ENCODE measurements around the gene SMC4.
A peak's percentile ranks its signal among the peaks of the same experiment; 100 is the strongest.

SMC4 gene

DNA sequence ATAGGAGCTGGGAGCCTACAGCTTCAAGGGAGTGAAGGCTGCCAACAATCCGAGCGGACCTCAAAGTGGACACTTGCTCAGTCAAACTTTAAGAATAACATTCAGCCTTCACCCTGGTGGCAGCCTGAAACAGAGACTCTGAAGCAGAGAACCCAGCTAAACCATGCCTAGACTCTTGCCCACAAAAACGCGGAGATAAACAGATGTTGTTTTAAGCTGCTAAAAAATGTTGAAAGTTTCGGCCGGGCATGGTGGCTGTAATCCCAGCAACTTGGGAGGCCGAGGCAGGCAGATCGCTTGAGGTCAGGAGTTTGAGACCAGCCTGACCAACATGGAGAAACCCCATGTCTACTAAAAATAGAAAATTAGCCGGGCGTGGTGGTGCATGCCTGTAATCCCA is 79.9 kb downstream of the SMC4 start:
- no peak for DNase-seq

DNA sequence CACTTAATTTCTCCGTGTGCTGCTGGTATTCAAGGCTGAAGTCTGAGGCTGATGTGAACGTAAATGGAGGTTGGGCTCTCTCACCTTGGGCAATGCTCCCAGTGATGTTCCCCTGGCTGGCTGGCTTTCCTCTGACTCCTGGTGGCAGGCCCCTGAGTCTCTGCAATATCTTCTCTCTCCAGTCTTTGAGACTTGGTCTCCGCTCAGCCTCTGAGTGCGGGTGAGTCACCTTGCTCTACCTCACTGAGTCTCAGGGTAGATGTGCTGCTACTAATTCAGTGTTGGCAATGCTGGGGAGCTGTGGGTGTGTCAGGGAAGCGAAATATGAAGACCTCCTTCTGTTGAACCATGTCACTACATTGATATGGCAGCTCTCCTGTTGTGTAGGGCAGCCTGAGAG is 81.5 kb downstream of the SMC4 start:
- DNase-seq, result peak; percentile 19

DNA sequence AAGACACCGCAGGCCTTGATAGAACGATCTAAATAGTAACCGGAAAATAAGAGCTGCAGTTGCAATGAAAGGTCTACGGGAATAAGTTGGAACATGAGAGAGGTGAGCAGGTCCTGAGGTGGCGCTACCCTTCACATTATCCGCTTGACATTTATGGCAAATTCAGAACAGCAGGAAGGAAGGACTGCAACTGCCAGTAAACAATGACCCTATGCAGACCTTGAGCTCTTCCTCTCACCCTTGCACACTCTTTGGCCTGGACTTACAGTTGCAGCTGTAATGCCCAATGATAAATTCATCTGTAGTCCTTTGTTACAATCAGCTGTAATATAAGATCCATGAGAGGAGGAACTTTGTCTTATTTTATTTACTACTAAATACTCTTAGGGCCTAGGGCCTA is 82.4 kb downstream of the SMC4 start:
- DNase-seq, result no peak

DNA sequence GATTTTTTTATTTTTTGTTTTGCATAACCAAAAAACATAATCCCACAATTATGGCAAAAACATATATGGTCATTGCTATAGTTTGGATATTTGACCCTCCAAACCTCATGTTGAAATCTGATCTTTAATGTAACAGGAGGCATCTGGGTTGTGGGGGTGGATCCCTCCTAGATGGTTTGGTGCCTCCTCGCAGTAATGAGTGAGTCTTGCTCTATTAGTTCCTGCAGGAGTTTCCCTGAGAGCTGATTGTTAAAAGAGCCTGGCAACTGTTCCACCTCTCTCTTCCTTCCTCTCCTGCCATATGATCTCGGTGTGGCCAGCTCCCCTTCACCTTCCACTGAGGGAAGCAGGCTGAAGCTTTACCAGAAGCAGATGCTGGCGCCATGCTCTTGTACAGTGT is 83.3 kb downstream of the SMC4 start:
- no peak for DNase-seq

All from NCI-H226 (cell line).